Retinal pigment epithelial cell (primary cell): Measurements from ENCODE around the gene FGF14.

Source experiments
- DNase-seq: peaks from one replicate; pipeline ENCODE4 v3.0.0-alpha.2; 2010; ENCODE audit warnings: low read depth
- H3K4me3 ChIP-seq: 2 replicates; pipeline ENCODE4 v1.5.1; 2011; ENCODE audit warnings: mild to moderate bottlenecking, low read length, control low read depth, moderate library complexity
- CTCF ChIP-seq: conservative IDR thresholded peaks from 2 replicates; pipeline ENCODE4 v1.5.1; 2011; ENCODE audit warnings: low read depth, low read length, control low read depth, inconsistent platforms

FGF14 gene

DNA sequence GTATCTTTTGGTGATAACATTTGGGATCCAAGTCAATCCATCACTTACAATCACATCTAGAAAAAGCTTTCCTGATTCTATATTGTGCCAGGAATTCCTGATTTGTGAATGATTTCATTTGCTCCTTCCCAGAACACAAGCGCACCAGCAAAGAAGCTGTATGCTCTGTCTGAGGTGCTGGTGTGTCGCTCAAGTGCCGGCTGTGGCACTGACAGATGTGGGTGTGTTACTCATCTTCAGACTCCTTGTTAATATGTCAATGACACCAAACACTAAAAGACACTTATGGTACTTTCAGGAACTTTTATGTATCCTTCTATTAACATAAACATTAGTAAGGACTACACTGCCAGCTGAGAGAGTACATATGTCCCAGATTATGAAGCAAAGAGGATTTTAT lies 520.3 kb downstream of the FGF14 start:
- no peak for TF ChIP-seq CTCF
- H3K4me3 ChIP-seq = no peak overlapping the region
- no peak for DNase-seq

DNA sequence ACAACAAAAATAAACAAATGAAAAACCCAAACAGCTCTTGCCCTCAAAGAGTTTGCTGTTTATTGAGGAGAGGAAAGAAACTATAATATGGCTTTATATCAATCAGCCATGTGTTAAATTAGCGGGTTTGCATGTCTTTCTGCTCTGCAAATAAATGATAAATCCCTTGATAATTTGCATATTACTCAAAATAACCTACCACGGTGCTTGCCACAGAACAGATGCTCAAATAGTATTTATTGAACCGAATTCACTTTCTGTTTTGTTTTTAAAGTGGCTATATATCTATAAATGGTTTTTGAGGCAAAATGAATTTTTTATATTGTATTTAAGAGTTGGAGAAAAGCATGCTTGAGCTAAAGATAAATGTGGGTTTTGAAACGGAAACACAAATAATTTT lies 521.3 kb downstream of the FGF14 start:
- no peak for DNase-seq
- no peak overlapping the region for H3K4me3 ChIP-seq
- TF ChIP-seq CTCF = no peak

DNA sequence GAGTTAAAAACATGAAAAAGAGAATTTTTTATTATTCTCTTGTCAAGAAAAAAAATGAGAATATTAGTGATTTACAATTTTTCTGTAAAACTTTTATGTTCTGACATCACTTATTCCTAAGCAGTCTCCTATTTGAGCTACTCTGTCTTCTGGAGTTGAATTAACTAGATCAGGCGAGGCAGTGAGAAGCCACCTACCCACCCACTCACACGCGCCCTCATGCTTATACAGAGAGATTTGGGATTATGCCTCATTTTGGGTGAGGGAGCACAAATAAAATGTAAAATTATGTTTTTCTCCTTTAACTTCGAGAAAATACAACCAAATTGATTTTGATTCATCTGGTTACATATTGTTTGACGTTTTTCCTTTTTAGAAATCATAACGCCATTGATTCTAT lies 524.9 kb downstream of the FGF14 start:
- no peak overlapping the region for H3K4me3 ChIP-seq
- DNase-seq = no peak
- TF ChIP-seq CTCF = no peak

- no peak overlapping the region for H3K4me3 ChIP-seq
- TF ChIP-seq CTCF = no peak
- peak; percentile 89 for DNase-seq
Observed at GRCh38 chr13:101875717-101876393, 526.0 kb downstream of the FGF14 start.

GRCh38 chr13:101875091-101875490 lies 526.8 kb downstream of the FGF14 start:
- no peak overlapping the region for H3K4me3 ChIP-seq
- no peak for DNase-seq
- TF ChIP-seq CTCF = no peak

DNA sequence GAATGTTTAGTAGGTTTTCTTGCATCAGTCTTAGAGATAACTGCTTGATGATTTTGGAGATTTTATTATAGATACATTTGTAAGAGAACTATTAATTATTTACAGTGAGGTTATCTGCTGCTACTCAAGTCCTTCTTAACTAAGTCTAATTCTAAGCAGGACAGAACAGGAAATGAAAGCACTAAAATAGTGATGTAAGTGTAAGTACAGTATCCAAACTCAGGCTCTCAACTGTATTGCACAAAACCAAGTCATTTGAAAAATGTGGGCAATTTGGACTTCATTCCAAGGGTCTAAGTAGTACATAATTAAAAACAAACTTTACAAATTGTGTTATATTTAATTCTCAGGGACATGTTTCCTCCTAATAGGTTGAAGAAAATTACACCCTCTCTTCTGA lies 532.3 kb downstream of the FGF14 start:
- H3K4me3 ChIP-seq = no peak overlapping the region
- DNase-seq = no peak
- no peak for TF ChIP-seq CTCF
